GM23338 (cell line): Measurements from ENCODE around the gene PF4V1.

ENCODE experiments used
- CREB1 ChIP-seq: fragments of 250-450 bp; sonication (Bioruptor Pico); IDR thresholded peaks from 2 replicates; pipeline ENCODE4 v1.5.0; 2020; ENCODE audit warnings: low read depth, mild to moderate bottlenecking, moderate library complexity
- EZH2 ChIP-seq: fragments of 200-600 bp; sonication (generic); IDR thresholded peaks from one replicate; pipeline ENCODE4 v1.8.0; 2017; ENCODE audit warnings: antibody characterized with exemption, mild to moderate bottlenecking, low read depth; ENCODE audit not compliant: unreplicated experiment
- EZH2phosphoT487 ChIP-seq: fragments of 200-600 bp; sonication (generic); IDR thresholded peaks from one replicate; pipeline ENCODE4 v1.8.1; 2018; ENCODE audit warnings: antibody characterized with exemption; ENCODE audit not compliant: unreplicated experiment
- JUNB ChIP-seq: IDR thresholded peaks from one replicate; pipeline ENCODE4 v1.6.1; 2016; ENCODE audit warnings: antibody characterized with exemption; ENCODE audit not compliant: unreplicated experiment
- POLR2AphosphoS5 ChIP-seq: IDR thresholded peaks from 2 replicates; pipeline ENCODE4 v1.6.1; 2016; ENCODE audit warnings: antibody characterized with exemption, low read depth
- ZNF114 ChIP-seq: fragments of 250-450 bp; sonication (Bioruptor Pico); IDR thresholded peaks from 2 replicates; pipeline ENCODE4 v1.5.0; 2020; ENCODE audit warnings: mild to moderate bottlenecking, moderate library complexity
- TF ChIP-seq, protein P1 (sequence below), 2 experiments: fragments of 200-600 bp in 1 of 2; sonication (generic) in 1 of 2; conservative IDR thresholded peaks; 2 replicates each; pipeline versions ENCODE4 v1.5.1 to v1.6.1; 2016 to 2017; ENCODE audit warnings: antibody characterized with exemption in 2 of 2, low read depth in 2 of 2, mild to moderate bottlenecking in 2 of 2, moderate library complexity in 1 of 2

DNA sequence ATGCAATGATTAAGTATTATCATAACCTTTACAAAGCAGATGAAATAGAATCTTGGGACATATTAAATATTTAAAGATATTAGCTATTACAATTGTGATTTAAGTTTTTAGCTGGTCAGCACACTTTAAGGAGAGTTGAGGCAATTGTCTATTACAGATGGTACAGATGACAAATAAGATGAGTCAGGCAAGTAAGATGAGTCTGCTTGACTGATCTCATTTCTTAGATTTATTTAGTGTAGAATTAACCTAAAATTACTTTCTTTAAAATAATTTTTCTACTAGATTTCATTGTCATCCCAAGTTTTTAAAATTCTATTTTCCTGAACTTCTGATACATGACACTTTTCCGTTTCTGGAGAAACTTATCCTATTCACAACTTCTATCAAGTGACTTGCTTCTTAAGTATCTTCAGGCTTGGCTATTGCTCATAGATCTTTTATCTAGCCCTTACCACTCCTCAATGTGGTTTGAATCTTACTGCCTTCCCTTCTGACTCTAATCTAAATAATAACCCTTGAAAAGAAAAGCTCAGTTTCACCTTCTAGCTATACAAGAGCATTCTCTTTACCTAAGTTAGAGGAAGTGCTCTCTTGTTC, 49.0 kb downstream of the PF4V1 start:
- TF ChIP-seq JUNB (no peak), POLR2AphosphoS5 (no peak), EZH2 (no peak), ZNF114 (CRISPR knock-in tag) (no peak), CREB1 (CRISPR knock-in tag) (no peak), EZH2phosphoT487 (no peak)
- TF ChIP-seq, protein P1, sequence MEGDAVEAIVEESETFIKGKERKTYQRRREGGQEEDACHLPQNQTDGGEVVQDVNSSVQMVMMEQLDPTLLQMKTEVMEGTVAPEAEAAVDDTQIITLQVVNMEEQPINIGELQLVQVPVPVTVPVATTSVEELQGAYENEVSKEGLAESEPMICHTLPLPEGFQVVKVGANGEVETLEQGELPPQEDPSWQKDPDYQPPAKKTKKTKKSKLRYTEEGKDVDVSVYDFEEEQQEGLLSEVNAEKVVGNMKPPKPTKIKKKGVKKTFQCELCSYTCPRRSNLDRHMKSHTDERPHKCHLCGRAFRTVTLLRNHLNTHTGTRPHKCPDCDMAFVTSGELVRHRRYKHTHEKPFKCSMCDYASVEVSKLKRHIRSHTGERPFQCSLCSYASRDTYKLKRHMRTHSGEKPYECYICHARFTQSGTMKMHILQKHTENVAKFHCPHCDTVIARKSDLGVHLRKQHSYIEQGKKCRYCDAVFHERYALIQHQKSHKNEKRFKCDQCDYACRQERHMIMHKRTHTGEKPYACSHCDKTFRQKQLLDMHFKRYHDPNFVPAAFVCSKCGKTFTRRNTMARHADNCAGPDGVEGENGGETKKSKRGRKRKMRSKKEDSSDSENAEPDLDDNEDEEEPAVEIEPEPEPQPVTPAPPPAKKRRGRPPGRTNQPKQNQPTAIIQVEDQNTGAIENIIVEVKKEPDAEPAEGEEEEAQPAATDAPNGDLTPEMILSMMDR (conservative IDR thresholded peaks at IDR 0.05; ENCODE audit: low read depth in 2 of 2) = no peak
